Prostate gland (tissue), 2 donors: Measurements from ENCODE around the gene ZBTB45. TPM values are rescaled to one million over a fixed set of nuclear protein-coding genes. Genes with fewer than 3 reads are reported as not detected.
A peak's percentile ranks its signal among the peaks of the same experiment; 100 is the strongest.
"Not testable (repeated sequence)": the region's sequence is repeated elsewhere in the genome, so short reads cannot be mapped to it uniquely, and the experiment has no call there.

Experiments used
- DNase-seq: peaks from one replicate; pipeline ENCODE4 v3.0.0-alpha.2; 2019; ENCODE audit warnings: low spot score
- H3K27ac ChIP-seq, 2 donors: fragments of 200-600 bp; sonication (generic); 2 replicates each; pipeline ENCODE4 v1.5.1; 2017 to 2019
- H3K27me3 ChIP-seq: fragments of 200-600 bp; sonication (generic); replicated peaks from 2 replicates; pipeline ENCODE4 v1.5.1; 2019; ENCODE audit not compliant: insufficient read depth
- H3K36me3 ChIP-seq, 2 donors: fragments of 200-600 bp; sonication (generic); 1 replicate in 1 of 2; 2 replicates in 1 of 2; pipeline versions ENCODE4 v1.5.1 to v1.8.1; 2017 to 2019
- H3K4me1 ChIP-seq: fragments of 200-600 bp; sonication (generic); replicated peaks from 2 replicates; pipeline ENCODE4 v1.5.1; 2019
- H3K4me3 ChIP-seq, 2 donors: fragments of 200-600 bp; sonication (generic); 2 replicates each; pipeline ENCODE4 v1.5.1; 2017 to 2019
- H3K9me3 ChIP-seq: fragments of 200-600 bp; sonication (generic); 2 replicates; pipeline ENCODE4 v1.5.1; 2017
- POLR2A ChIP-seq: fragments of 450-650 bp; IDR thresholded peaks from one replicate; pipeline ENCODE4 v1.6.1; 2016; ENCODE audit warnings: antibody characterized with exemption, mild to moderate bottlenecking
- POLR2AphosphoS5 ChIP-seq: sonication (generic); formaldehyde crosslinking; IDR thresholded peaks from one replicate; pipeline ENCODE4 v1.6.1; 2017; ENCODE audit warnings: antibody characterized with exemption
- WGBS: methylation state at CpG from one replicate; pipeline ENCODE4 v1.1.5; 2018; 5-methylcytosine and 5-hydroxymethylcytosine counted together
- intact Hi-C: fragments of 100-400 bp; cut with DNase I; formaldehyde crosslinking; loops from one replicate; pipeline ENCODE4 v1.14.2; 2022
- total RNA-seq, 2 donors: library from RNA; depleted of rRNA; stranded (reverse); fragments of >200 nt; gene quantifications; one replicate each; pipeline ENCODE4 v1.1.0, GENCODE V29; 2016
- TF ChIP-seq, protein P1 (sequence below), 4 experiments: fragments of 200-600 bp in 2 of 4; fragments of 450-650 bp in 2 of 4; sonication (generic) in 2 of 4; IDR thresholded peaks; 1 replicate in 3 of 4; 2 replicates in 1 of 4; pipeline ENCODE4 v1.5.1; 2016 to 2019; ENCODE audit warnings: antibody characterized with exemption in 4 of 4, mild to moderate bottlenecking in 2 of 4, moderate library complexity in 2 of 4

ZBTB45 gene
- total RNA-seq, 2 donors from 2014 or later: 22.0 to 24.0 TPM

DNA sequence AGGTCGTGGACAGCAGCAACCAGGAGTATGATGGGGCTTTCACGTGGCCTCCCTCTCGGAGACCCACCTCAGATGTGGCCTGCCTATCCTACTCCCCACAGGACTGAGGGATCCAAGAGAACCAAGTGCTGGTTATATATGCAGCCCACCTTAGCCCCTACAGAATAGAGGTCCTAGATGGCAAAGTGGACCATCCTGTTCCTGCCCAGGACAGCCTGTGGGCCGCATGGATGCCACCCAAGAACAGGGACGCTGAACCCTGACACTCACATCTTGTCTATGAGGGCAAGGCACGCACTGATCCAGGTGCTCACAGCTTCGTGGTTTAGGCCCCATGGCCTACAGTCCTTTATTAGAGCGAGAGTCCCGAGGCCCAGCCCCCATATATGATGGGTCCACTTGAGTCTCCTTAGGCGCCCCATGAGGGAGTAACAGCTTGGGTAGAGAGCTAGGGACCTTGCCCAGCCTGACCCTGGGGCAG is 6.4 kb downstream of the ZBTB45 start:
- Histone ChIP-seq H3K4me1 (peaks cover 6% of the 10 kb centered on the region), H3K9me3 (no peaks in the 10 kb centered on the region), H3K27me3 (no peaks in the 10 kb centered on the region), H3K27ac (peak overlapping the region; percentile 78), H3K4me3 (peak overlapping the region in 1 of 2 donors; percentile 41), H3K36me3 (peaks cover 0 to 15% of the 10 kb centered on the region in 2 donors)
- TF ChIP-seq, protein P1, sequence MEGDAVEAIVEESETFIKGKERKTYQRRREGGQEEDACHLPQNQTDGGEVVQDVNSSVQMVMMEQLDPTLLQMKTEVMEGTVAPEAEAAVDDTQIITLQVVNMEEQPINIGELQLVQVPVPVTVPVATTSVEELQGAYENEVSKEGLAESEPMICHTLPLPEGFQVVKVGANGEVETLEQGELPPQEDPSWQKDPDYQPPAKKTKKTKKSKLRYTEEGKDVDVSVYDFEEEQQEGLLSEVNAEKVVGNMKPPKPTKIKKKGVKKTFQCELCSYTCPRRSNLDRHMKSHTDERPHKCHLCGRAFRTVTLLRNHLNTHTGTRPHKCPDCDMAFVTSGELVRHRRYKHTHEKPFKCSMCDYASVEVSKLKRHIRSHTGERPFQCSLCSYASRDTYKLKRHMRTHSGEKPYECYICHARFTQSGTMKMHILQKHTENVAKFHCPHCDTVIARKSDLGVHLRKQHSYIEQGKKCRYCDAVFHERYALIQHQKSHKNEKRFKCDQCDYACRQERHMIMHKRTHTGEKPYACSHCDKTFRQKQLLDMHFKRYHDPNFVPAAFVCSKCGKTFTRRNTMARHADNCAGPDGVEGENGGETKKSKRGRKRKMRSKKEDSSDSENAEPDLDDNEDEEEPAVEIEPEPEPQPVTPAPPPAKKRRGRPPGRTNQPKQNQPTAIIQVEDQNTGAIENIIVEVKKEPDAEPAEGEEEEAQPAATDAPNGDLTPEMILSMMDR (IDR thresholded peaks at IDR 0.05): no peak
- TF ChIP-seq POLR2AphosphoS5 (no peak), POLR2A (no peak)
- 75% methylated on average over 10 of the region's 10 CpGs for WGBS
- DNase-seq: no peak
- intact Hi-C loops: no loop called here

DNA sequence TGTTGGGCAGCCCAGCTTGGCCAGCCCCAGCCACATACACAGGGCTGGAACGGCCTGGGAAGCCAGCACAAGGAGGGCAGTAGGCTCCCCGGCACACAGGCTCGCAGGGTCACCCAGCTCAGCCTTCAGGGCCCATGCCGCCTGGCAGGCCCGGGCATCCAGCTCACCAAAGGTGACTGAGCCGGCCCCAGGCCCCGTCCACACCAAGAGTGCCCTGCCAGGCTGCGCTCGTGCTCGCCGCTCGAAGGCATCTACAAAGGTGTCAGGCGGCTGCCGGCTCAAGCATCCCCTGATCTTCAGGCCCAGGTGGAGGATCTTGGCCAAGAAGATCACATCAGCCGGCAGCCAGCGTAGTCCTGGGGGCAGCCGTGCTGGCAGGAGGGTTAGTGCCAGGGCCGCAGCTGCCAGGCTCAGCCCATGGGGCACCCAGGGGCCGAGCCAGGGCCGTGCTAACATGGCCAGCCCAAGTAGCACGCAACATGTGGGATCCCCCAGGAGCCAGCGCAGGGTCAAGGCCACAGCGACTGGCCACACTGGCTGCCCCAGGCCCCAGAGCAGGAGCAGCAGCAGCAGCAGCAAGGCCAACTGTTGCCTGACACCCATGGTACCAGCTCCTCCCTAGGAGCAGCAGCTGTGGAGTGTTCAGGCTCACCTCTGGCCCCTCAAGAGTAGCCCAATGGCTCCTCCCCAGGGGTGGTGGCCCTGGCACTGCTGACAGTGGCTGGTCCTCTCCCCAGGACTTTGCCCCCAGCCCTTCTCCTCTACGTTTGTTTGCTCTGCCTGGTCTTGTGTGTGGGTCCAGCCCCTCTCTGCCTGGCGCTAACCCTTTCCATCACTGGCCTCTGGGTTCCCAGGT is 8.0 kb downstream of the ZBTB45 start, which contains the start of gene SLC27A5:
SLC27A5 (minus strand) TSS at position 640 of the 856 bp plus-strand sequence; CDS start at position 603, 37 bp downstream.
- intact Hi-C loops: no loop called here
- H3K4me1 ChIP-seq: no peaks in the 10 kb centered on the region
- no peaks in the 10 kb centered on the region for H3K9me3 ChIP-seq
- no peak within 1 kb of the TSS for H3K27ac ChIP-seq
- peaks cover 0 to 6% of the 10 kb centered on the region in 2 donors for H3K36me3 ChIP-seq
- no peak within 1 kb of the TSS for H3K4me3 ChIP-seq
- H3K27me3 ChIP-seq: no peaks in the 10 kb centered on the region
- WGBS: 88% methylated on average over 20 of the region's 25 CpGs
- TF ChIP-seq, protein P1 (IDR thresholded peaks at IDR 0.05): no peak
- TF ChIP-seq POLR2A (no peak), POLR2AphosphoS5 (no peak)
- no peak for DNase-seq

DNA sequence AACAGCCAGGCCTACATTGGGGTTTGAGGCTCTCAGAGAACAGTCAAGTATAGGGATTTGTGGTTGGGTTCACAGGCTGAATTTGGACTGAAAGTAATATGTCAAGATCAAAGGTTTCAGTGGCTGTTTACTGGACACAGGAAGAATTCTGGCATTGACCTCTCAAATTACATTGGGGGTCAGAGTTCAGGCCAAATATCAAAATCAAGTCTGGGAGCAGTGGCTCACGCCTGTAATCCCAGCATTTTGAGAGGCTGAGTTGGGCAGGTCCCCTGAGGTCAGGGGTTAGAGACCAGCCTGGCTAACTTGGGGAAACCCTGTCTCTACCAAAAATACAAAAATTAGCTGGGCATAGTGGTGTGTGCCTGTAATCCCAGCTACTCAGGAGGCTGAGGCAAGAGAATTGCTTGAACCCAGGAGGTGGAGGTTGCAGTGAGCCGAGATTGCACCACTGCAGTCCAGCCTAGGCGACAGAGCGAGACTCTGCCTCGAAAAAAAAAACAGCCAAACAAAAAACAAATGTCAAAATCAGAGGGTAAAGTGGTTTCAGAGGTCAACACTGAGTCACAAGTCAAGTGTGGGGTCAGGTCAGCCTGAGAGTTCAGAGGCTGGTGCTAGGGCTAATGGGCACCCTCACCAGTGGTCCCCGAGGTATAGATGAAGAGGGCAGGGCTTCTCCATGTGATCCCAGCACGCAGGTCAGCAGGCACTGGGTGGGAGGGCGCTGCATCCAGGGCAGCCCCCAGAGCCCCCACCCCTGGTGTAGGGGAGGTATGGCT is 9.3 kb downstream of the ZBTB45 start:
- H3K36me3 ChIP-seq: no peaks in the 10 kb centered on the region
- H3K4me3 ChIP-seq: no peak overlapping the region
- H3K27ac ChIP-seq: no peak overlapping the region
- no peaks in the 10 kb centered on the region for H3K9me3 ChIP-seq
- DNase-seq: no peak
- TF ChIP-seq POLR2A: no peak
- TF ChIP-seq POLR2AphosphoS5: no peak
- TF ChIP-seq, protein P1 (IDR thresholded peaks at IDR 0.05): no peak
- no peaks in the 10 kb centered on the region for H3K4me1 ChIP-seq
- whole genome bisulfite sequencing: 88% methylated on average over 8 of the region's 8 CpGs
- intact Hi-C loops: no loop called here
- H3K27me3 ChIP-seq: no peaks in the 10 kb centered on the region

DNA sequence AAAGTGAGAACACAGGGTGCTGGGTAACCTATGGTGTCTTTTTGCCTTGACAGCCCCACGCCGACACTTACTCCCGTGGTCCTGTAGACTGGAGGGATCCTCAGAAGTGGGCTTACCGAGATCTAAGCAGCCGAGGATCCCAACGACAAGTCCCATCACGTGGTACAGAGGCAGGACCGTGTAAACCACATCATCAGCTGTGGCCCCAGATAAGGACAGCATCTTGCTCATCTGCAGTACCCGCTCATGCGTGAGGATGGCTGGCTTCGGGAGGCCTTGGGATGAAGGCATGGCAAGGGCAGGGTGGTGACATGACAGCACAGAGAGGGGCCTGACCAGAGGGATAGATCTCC is 9.9 kb downstream of the ZBTB45 start:
- TF ChIP-seq, protein P1 (IDR thresholded peaks at IDR 0.05): no peak
- no peak for TF ChIP-seq POLR2A
- TF ChIP-seq POLR2AphosphoS5: no peak
- no peak for DNase-seq
- 84% methylated on average over 11 of the region's 11 CpGs for WGBS
- Histone ChIP-seq H3K4me3 (no peak overlapping the region), H3K36me3 (no peaks in the 10 kb centered on the region), H3K27me3 (no peaks in the 10 kb centered on the region), H3K4me1 (no peaks in the 10 kb centered on the region), H3K9me3 (no peaks in the 10 kb centered on the region), H3K27ac (no peak overlapping the region)
- intact Hi-C loops: no loop called here

DNA sequence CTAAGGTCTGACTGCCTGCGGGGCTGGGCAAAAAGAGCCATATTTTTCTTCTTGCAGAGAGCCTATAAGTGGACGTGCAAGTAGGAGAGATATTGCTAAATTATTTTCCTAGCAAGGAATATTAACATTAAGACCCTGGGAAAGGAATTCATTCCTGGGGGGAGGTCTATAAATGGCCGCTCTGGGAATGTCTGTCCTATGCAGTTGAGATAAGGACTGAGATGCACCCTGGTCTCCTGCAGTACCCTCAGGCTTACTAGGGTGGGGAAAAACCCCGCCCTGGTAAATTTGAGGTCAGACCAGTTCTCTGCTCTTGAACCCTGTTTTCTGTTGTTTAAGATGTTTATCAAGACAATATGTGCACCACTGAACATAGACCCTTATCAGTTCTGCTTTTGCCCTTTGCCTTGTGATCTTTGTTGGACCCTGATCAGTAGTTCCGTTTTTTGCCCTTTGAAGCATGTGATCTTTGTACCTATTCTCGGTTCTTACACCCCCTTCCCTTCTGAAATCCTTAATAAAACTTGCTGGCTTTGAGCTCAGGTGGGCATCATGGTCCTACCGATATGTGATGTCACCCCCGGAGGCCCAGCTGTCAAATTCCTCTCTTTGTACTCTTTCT is 11.9 kb downstream of the ZBTB45 start:
- H3K4me1 ChIP-seq, H3K27me3 ChIP-seq, H3K36me3 ChIP-seq, H3K27ac ChIP-seq, intact Hi-C loops, DNase-seq, H3K9me3 ChIP-seq, H3K4me3 ChIP-seq: not testable (repeated sequence)
- 77% methylated on average over 8 of the region's 8 CpGs for WGBS
